ENCODE data around the gene ADCYAP1. TPM values are rescaled to one million over a fixed set of nuclear protein-coding genes. Genes with fewer than 3 reads are reported as not detected.
"Not testable (repeated sequence)": the region's sequence is repeated elsewhere in the genome, so short reads cannot be mapped to it uniquely, and the experiment has no call there.

ADCYAP1 gene
- total RNA-seq, result not detected in 2 replicates

DNA sequence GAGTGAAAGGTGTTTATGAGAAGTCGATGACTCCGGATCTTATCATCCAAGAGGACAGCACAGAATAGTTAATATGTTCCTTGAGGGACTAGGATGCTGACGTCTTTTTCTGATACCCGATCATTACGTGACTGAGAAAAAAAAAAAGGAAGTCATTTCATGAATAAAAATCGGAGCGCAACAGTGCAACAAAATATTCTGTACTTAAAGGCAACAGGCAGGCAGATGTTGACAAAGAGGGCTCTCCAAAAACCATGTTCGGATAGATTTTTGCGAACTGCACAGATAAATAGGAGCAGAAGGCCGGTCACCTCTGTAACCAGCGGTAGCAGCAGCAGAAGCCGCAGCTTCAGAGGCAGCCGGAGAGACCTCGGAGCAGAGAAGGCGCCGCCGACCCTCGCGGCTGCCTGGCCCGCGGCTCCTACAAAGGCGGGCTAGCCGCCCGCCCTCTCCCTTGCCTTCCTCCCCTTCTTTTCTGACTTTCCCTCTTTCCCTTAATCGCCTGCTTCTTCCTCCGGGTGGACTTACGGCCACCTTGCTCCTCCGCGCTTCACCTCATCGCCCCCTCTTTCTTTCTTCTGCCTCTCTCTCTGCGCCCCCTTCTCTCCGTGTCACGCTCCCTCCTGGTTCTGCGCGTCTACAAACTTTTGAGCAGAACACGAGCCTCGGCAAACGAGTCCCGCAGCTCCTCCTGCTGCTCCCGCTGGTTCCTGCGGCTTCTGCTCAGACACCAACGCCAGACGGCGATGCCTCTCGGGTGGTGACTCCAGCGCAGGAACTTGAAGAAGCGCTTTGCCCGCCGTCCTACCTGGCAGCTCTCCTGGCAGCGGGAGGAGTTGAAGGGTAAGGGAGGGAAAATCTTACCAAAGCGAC, at the start of gene ADCYAP1:
Gene ADCYAP1, plus strand, starts transcription at position 654 of the 873 bp plus-strand sequence. CDS start 516 bp downstream, outside the sequence.
- DNase-seq (ENCODE audit: low read depth, low spot score), result no peak

DNA sequence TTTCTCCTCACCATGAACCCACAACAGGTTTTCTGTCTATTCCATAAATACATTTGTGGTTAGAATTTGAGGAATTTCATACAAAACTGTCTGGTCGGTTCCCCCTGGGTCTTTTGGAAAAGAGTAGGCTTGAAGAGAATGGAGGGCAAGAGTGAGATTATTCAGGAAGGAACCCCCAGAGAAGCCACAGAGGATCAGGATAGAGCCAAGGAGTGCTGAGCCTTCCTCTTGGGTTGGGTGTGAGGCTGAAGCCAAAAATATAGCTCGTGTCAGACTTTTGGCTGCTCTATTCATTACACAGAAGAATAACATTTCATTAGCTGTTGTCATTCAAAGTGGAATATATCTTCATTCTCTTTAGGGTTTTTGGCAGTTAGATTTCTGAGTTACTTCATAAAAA, 46.7 kb upstream of the ADCYAP1 start:
- no peak for DNase-seq (ENCODE audit: low read depth, low spot score)

DNA sequence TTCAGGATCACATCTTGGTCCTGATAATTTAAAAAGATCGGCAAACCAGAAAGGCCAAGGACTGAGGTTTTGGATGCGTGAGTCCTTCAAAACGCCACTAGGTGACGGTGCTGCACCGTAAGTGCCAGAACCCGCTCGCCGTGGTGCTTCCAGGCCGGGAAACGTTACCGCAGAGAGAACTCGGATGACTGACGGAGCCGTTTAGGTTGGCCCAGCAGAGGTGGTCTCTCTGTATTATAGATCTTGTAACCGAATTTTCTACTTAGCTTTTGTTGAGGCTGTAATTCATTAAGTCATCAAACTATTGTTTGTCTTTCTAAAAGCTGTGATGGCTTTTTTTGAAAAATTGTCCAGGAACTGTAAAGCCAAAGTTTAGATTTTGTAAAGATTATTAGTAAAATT, 39.8 kb upstream of the ADCYAP1 start:
- peak; percentile 54 for DNase-seq (ENCODE audit: low read depth, low spot score)

- no peak for DNase-seq (ENCODE audit: low read depth, low spot score)
These were observed 37.4 kb upstream of the ADCYAP1 start for GRCh38 chr18:867257-867656.

DNA sequence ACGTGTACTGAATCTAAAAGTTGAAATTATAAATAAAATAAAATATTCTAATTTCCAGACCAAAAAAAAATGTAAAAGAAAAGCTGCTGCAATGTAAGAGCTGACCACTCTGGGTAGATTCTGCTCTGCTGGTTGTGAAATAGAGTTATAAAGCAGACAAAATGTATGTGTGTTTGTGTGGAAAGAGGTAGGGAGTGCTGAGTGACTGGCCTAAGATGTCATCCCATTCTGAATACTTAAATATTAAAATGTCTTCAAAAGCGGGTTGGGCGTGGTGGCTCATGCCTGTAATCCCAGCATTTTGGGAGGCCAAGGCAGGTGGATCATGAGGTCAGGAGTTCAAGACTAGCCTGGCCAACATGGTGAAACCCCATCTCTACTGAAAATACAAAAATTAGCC, 31.2 kb upstream of the ADCYAP1 start:
- not testable (repeated sequence) for DNase-seq (ENCODE audit: low read depth, low spot score)

DNA sequence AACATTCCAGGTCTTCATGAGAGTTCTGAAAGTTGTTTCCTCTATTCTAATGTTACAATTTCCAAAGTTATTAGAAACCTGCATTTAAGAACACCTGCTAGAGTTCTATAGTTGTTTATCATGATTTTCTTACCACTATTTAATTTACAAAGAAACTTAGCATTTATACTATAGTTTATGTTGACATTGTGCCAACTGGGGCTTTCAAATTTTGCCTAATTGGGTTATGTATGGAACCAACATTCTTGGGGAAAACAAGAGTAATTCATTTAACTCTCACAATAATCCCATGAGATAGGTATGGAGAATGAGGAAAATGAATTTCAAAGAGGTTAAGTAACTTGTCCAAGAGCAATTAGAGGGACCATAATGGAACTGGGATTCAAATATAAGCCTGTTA, 28.8 kb upstream of the ADCYAP1 start:
- DNase-seq (ENCODE audit: low read depth, low spot score), result no peak

DNA sequence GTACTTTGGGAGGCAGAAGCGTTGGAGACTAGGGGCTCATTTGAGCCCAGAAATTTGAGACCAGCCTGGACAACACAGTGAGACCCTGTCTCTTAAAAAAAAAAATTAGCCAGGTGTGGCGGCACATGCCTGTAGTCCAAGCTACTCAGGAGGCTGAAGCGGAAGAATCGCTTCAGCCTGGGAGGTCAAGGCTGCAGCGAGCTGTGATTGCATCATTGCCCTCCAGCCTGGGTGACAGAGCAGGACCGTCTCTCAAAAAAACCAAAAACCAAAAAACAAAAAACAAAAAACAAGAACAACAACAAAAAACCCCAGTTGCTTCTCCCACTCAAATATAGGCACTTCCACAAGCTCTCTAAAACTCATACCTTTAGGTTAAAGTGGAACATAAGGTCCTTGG, 27.4 kb upstream of the ADCYAP1 start:
- no peak for DNase-seq (ENCODE audit: low read depth, low spot score)

GRCh38 chr18:886076-886475, 18.6 kb upstream of the ADCYAP1 start:
- DNase-seq (ENCODE audit: low read depth, low spot score), result no peak

GRCh38 chr18:887716-888115, 17.0 kb upstream of the ADCYAP1 start:
- no peak for DNase-seq (ENCODE audit: low read depth, low spot score)

DNA sequence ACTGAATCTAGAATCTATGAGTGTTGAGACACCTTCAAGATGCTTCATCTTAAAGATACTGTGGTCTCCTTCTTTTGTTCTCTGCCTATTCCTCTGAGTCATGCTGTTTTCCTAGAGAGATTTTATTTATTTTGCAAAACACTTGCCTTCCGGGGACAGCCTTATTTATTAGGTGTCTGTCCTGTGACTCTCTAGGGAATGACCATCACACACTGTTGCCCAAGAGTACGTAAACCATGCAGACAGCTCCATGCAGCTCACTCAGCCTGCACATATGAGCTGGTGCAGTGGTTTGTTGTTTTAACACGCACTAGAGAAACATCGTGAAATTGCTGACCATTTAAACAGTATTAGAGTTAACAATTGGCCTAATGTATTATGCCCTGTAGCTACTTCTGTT, 12.4 kb upstream of the ADCYAP1 start:
- no peak for DNase-seq (ENCODE audit: low read depth, low spot score)

- DNase-seq (ENCODE audit: low read depth, low spot score), result no peak
These were observed 8.4 kb upstream of the ADCYAP1 start for GRCh38 chr18:896315-896714.

GRCh38 chr18:901761-902160, 2.9 kb upstream of the ADCYAP1 start:
- no peak for DNase-seq (ENCODE audit: low read depth, low spot score)

- DNase-seq (ENCODE audit: low read depth, low spot score), result no peak
These were observed 2.4 kb upstream of the ADCYAP1 start for GRCh38 chr18:902229-902628.

DNA sequence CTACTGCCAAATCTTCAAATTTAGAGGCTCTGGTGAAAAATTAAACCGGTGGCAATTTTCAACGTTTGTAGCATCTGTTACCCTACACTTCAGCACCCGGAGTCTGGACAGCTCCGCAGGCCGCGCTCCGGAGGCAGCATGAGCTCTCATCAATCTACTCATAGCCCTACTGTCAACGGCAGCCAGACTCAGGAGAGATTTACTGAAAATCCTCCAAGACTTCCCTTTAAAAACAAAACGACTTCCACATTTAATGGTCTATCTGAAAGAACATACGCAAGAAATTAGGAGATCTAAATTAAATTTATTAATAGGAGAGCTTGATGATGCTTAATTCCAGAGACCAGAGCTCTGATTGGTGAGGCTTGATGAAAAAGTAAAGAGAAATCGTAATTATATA, 970 bp upstream of the ADCYAP1 start:
- DNase-seq (ENCODE audit: low read depth, low spot score), result peak; percentile 7

- no peak for DNase-seq (ENCODE audit: low read depth, low spot score)
These were observed 756 bp downstream of the ADCYAP1 start for GRCh38 chr18:905307-905947.

- DNase-seq (ENCODE audit: low read depth, low spot score), result no peak
These were observed 1.3 kb downstream of the ADCYAP1 start for GRCh38 chr18:905948-906415.

- no peak for DNase-seq (ENCODE audit: low read depth, low spot score)
These were observed 1.9 kb downstream of the ADCYAP1 start for GRCh38 chr18:906416-907114.

GRCh38 chr18:907115-907884, 2.6 kb downstream of the ADCYAP1 start:
- no peak for DNase-seq (ENCODE audit: low read depth, low spot score)

DNA sequence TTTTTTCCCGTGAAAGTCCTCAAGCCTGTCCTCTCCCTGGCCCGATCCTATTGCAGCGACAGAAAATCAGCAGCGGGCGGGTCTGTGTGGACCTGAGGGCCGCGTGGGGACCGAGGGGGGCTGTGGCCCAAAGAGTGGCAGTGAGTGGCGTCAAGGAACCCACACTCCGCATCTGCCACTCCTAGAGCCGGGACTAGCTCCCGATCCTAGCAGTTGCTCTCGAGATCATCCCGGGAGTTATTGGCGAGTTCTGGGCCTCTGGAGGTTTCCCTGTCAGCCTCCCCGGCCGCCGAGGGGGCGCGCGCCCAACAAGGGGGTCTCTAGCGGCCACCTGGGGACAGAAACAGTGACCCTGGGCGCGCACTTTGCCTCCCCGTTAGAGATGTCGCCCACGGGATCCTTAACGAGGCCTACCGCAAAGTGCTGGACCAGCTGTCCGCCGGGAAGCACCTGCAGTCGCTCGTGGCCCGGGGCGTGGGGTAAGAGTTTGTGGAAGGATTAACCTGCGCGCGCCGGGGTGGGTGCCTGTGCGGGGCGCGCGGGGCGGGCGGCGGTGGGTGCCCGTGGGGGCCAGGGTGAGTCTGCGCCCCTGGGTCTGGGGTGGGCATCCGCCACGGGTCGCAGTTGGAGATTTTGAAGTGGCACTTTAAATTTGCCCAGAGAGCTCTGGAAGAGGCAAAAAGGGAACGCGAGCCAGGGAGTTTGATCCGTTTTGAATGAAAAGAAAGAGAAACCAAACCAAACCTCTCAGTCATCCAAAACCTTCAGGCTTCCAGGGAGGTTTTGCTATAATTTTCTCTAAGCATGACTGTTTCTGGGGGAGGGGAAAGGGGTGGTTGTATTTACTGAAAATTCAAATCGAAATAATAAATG, 3.5 kb downstream of the ADCYAP1 start:
- no peak for DNase-seq (ENCODE audit: low read depth, low spot score)

All from pulmonary artery endothelial cell (primary cell).